Kidney (tissue), 14 donors: ENCODE data around the gene FNBP1. TPM values are rescaled to one million over a fixed set of nuclear protein-coding genes. Genes with fewer than 3 reads are reported as not detected.
A peak's percentile ranks its signal among the peaks of the same experiment; 100 is the strongest.
"Not testable (repeated sequence)": the region's sequence is repeated elsewhere in the genome, so short reads cannot be mapped to it uniquely, and the experiment has no call there.

Experiments
- DNase-seq, 5 donors: peaks; one replicate each; pipeline ENCODE4 v3.0.0-alpha.2; 2013 to 2020
- FAIRE-seq: peaks from 2 replicates; lab custom pipeline; 2012; peaks lifted over from hg19 to GRCh38; lab: Jason Lieb, UNC
- H3K27ac ChIP-seq, 2 donors: one replicate each; pipeline ENCODE4 v1.7.0; 2013; ENCODE audit warnings: low read depth in 2 of 2, low read length in 2 of 2, inconsistent platforms in 1 of 2
- H3K27me3 ChIP-seq: one replicate; pipeline ENCODE4 v1.7.1; 2013; ENCODE audit warnings: low read length, inconsistent platforms; ENCODE audit not compliant: control insufficient read depth, insufficient read depth
- H3K36me3 ChIP-seq, 3 donors: one replicate each; pipeline versions ENCODE4 v1.7.0 to v1.7.1; 2013; ENCODE audit warnings: low read length in 3 of 3, control low read depth in 1 of 3, inconsistent platforms in 1 of 3; ENCODE audit not compliant: insufficient read depth in 3 of 3, control insufficient read depth in 2 of 3
- H3K4me1 ChIP-seq, 3 donors: one replicate each; pipeline versions ENCODE4 v1.7.0 to v1.7.1; 2013; ENCODE audit warnings: low read length in 3 of 3, inconsistent platforms in 1 of 3, low read depth in 1 of 3; ENCODE audit not compliant: control insufficient read depth in 2 of 3, insufficient read depth in 2 of 3
- H3K4me3 ChIP-seq, 3 donors: one replicate each; pipeline versions ENCODE4 v1.7.0 to v1.8.1; 2013; ENCODE audit warnings: low read length in 3 of 3, control low read depth in 1 of 3, inconsistent platforms in 1 of 3
- H3K9ac ChIP-seq, 3 donors: one replicate each; pipeline versions ENCODE4 v1.7.0 to v1.7.1; 2013; ENCODE audit warnings: low read length in 3 of 3, control low read depth in 1 of 3, inconsistent platforms in 1 of 3
- H3K9me3 ChIP-seq, 3 donors: one replicate each; pipeline versions ENCODE4 v1.7.0 to v1.7.1; 2013; ENCODE audit warnings: low read length in 3 of 3, control low read depth in 1 of 3, inconsistent platforms in 1 of 3; ENCODE audit not compliant: control insufficient read depth in 2 of 3, insufficient read depth in 1 of 3
- CTCF ChIP-seq: IDR thresholded peaks from 3 replicates; pipeline ENCODE4 v1.5.1; 2012; ENCODE audit warnings: mild to moderate bottlenecking, moderate library complexity, borderline replicate concordance; ENCODE audit not compliant: insufficient read depth; ENCODE audit errors: extremely low read depth
- intact Hi-C: fragments of 100-400 bp; cut with DNase I; formaldehyde crosslinking; loops from one replicate; pipeline ENCODE4 v1.11.1; 2022
- polyA plus RNA-seq: library from polyadenylated mRNA; stranded (reverse); fragments of 350-450 nt; fragmentation: Illumina TruSeq; extraction: RNeasy Lipid Tissue Mini Kit (QIAGEN cat#74804); gene quantifications from one replicate; pipeline ENCODE4 v1.2.3, GENCODE V29; 2014; ENCODE audit warnings: low read depth, low replicate concordance; ENCODE audit not compliant: insufficient read depth
- total RNA-seq: library from RNA; stranded (reverse); fragmentation: NEBNext Ultra II Directional; extraction: Animal tissue kit (Norgen Biotek cat#: 25700); gene quantifications from one replicate; pipeline ENCODE4 v1.2.1, GENCODE V29; 2021
- donor health status: control.
- donor health status: control.
- donor health status: control.
- donor health status: control.
- donor health status: control.
- donor health status: DM: yes; HTN: yes; CAD: no.
- donor health status: Normal renal cell carcinoma (clear cell type).

The FNBP1 gene
- total and polyA plus RNA-seq, 2 donors from 2014 or later, result 9.7 to 51.7 TPM

- Histone ChIP-seq H3K27ac (peak overlapping the region in 1 of 2 donors; percentile 2), H3K4me3 (no peak overlapping the region)
- intact Hi-C loops, result no loop called here
These were observed 34.5 kb downstream of the FNBP1 start for GRCh38 chr9:130008538-130008937.

GRCh38 chr9:130006952-130007351 lies 36.0 kb downstream of the FNBP1 start:
- H3K27ac ChIP-seq, H3K36me3 ChIP-seq, intact Hi-C loops, H3K9ac ChIP-seq, H3K4me1 ChIP-seq, H3K4me3 ChIP-seq, FAIRE-seq, DNase-seq, H3K27me3 ChIP-seq, H3K9me3 ChIP-seq: not testable (repeated sequence)

More at GRCh38 chr9:130008538-130008937, 34.5 kb downstream of the FNBP1 start:
- H3K9ac ChIP-seq, result no peak overlapping the region
- DNase-seq, result no peak
- no peaks in the 10 kb centered on the region for H3K36me3 ChIP-seq
- no peak for TF ChIP-seq CTCF
- no peaks in the 10 kb centered on the region for H3K9me3 ChIP-seq
- FAIRE-seq, result no peak
- H3K27me3 ChIP-seq, result no peaks in the 10 kb centered on the region
- H3K4me1 ChIP-seq, result peaks cover 0 to 2% (median 0%) of the 10 kb centered on the region in 3 donors

- DNase-seq (no peak), FAIRE-seq (no peak)
- no peak overlapping the region for H3K9ac ChIP-seq
- no peaks in the 10 kb centered on the region for H3K27me3 ChIP-seq
- no peak for TF ChIP-seq CTCF
- H3K4me1 ChIP-seq, result no peaks in the 10 kb centered on the region
- H3K9me3 ChIP-seq, result no peaks in the 10 kb centered on the region
- no peak overlapping the region for H3K27ac ChIP-seq
- intact Hi-C loops, result no loop called here
- H3K4me3 ChIP-seq, result no peak overlapping the region
- H3K36me3 ChIP-seq, result no peaks in the 10 kb centered on the region
These were observed 38.9 kb downstream of the FNBP1 start for GRCh38 chr9:130003943-130004552.

GRCh38 chr9:130002320-130002719 lies 40.7 kb downstream of the FNBP1 start:
- H3K9ac ChIP-seq, result no peak overlapping the region
- H3K4me1 ChIP-seq, result no peaks in the 10 kb centered on the region
- FAIRE-seq (no peak), DNase-seq (no peak)
- no peaks in the 10 kb centered on the region for H3K36me3 ChIP-seq
- TF ChIP-seq CTCF, result no peak
- no peaks in the 10 kb centered on the region for H3K27me3 ChIP-seq
- H3K9me3 ChIP-seq, result no peaks in the 10 kb centered on the region
- H3K27ac ChIP-seq, result no peak overlapping the region
- H3K4me3 ChIP-seq, result no peak overlapping the region
- intact Hi-C loops, result no loop called here
